HG02852 (cell line): ENCODE data around the gene SLC39A11.

Experiments used
- ATAC-seq: cut with Tn5 transposase; IDR thresholded peaks from one replicate; pipeline ENCODE4 v1.9.1; 2021; ENCODE audit warnings: mild to moderate bottlenecking, moderate library complexity; ENCODE audit not compliant: unreplicated experiment

Gene SLC39A11

GRCh38 chr17:72613806-72614292 lies 478.6 kb downstream of the SLC39A11 start:
- ATAC-seq: no peak

DNA sequence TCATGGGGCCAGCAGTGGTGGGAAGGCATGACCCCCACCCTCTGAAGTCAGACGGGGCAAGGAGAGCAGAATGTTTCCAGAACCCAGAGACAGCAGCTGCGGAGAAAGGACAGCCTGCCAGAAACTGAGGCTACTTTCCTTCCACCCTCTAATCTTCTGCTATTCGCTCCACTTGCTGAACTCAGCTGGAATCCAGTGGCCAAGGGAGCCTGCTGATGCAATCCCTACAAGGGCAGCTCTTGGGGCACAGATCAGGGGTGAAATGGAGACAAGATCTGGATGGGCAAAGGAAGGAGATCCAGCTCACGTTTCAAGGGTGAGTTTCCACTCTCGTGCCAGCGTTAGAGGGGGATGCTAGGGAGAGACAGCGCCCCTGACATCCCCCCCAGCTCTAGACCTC lies 479.1 kb downstream of the SLC39A11 start:
- ATAC-seq: no peak

DNA sequence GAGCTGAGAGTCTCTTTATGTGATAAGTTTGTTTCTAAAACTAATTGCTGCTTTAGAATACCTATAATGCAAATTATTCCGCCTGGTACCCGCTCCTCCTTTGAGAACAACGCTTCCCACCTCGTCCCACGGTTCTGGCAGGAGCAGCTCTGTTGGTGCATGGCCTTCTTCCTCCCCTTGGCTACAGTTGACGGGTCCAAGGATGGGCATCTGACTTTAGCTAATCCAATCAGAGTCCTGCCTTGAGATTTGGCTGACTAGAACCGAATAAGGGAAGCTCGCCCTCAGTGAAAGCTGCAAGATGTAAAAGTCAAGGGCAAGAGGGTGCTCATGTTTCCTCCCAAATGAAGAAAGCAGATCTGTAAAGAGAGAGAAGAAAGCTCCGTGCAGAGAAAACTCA lies 481.3 kb downstream of the SLC39A11 start:
- no peak for ATAC-seq

DNA sequence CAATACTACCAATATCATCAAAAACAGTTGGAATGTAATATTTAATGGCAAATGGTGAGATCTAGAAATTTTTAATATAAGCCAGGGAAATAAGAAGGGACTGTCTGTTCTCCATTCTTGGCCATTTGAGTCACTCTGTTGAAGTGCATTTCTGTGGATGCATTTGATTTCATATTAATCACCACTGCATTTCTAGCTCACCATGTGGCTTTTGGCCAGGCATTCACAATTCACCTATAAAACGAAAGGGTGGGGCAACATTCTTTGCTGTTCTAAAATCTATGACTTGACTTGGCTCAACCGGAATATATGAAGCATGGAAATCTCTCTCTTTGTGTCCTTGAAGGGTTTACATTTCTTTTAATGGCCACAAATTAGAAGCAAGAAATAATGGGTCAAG lies 483.0 kb downstream of the SLC39A11 start:
- ATAC-seq: no peak

DNA sequence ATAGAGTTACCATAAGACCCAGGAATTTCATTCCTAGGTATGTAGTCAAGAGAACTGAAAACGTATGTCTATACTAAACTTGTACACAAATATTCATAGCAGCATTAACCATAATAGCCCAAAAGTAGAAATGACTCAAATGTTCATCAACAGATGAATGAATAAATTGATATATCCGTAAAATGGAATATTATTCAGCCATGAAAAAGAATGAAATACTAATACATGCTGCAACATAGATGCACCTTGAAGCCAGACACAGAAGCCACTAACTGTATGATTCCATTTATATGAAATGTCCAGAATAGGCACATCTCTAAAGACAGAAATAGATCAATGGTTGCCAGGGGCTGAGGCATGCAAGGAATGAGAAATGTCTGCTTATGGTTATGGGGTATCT lies 484.1 kb downstream of the SLC39A11 start:
- ATAC-seq: no peak

DNA sequence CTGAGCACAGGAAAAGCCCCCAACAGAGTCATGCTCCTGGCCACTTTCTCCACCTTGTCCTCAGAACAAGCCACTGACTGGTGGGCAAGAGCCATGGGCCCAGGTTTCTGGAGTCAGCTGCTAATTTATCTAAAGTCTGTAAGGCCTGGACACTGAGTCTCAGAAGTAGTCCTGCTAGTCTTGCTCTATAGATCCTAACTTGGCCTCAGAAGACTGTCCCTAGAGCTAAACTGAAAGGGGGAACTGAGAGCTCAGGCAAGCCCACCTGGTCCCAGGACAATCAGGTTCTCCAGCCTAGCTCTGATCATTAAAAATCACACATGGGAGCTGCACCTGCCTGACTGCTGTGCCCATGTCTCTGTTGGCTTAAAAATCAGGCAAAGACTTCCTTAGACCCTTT lies 485.8 kb downstream of the SLC39A11 start:
- no peak for ATAC-seq

DNA sequence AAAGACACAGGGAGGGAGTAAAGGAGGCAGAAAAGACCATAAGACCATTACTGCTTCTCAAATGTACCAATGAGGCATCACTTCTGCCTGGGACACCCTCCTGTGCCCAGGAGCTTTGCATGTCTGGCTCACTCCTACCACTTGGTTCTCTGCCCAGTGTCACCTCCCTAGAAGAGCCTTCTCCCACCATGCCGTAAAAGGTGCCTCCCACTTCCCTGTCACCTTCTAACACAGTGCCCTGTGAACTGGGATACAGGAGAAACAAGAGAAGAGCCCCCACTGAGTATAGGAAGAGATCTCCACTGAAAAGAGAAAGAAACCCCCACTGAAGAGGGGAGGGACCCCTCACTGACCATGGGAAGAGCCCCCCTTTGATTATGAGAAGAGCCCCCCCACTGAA lies 486.9 kb downstream of the SLC39A11 start:
- no peak for ATAC-seq

GRCh38 chr17:72604518-72604917 lies 488.0 kb downstream of the SLC39A11 start:
- no peak for ATAC-seq

GRCh38 chr17:72603420-72604242 lies 488.9 kb downstream of the SLC39A11 start:
- ATAC-seq: no peak

- no peak for ATAC-seq
These were observed 489.7 kb downstream of the SLC39A11 start for GRCh38 chr17:72602517-72603419.

GRCh38 chr17:72600934-72601333 lies 491.6 kb downstream of the SLC39A11 start:
- ATAC-seq: no peak

DNA sequence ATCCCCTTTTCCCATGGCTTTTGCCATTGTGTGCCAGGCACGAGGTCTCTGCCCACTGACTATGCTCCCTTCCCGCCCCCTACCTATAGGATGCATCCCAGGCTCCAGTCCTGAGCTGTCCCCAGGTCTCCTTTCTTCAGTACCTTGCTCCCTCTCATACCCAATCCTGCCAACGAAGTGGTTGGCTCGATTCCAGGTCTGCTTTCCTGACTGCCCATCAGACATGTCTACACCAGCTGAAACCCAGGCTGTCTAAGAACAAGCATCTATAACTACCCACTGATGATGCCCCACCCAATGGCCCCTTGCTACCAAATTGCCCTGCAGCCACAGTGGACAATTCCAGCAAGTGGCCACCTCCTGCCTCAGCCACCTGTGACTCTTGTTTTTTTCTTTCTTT lies 492.6 kb downstream of the SLC39A11 start:
- no peak for ATAC-seq

DNA sequence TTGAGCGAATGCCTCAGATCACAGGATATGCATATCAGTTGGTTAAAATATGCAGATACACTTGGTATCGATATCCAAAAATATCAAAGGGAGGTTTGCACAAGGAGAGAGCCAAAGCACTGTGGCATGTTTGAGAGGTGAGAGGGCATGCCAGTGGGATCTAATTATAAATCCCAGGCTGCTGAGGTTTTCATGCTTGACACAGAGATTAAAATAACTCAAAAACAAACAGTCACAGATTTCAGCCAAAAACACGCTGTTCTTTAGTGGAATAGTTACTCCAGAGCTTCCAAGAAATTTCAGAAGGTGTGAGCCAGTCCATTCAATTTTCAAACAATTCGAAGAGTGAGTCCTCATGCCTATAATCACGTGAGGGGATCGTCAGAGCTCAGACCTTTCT lies 493.8 kb downstream of the SLC39A11 start:
- ATAC-seq: no peak

GRCh38 chr17:72597354-72598087 lies 495.0 kb downstream of the SLC39A11 start:
- no peak for ATAC-seq
